Caco-2 (cell line): ENCODE data around the gene ZFAND2B. TPM values are rescaled to one million over a fixed set of nuclear protein-coding genes. Genes with fewer than 3 reads are reported as not detected.

Source experiments
- BruUV-seq: library from RNA; stranded (reverse); fragments of 400-500 nt; replicated peaks from 2 replicates; lab custom pipeline; 2021; lab: Mats Ljungman, UMichigan
- CTCF ChIA-PET: fragments of 300-600 bp; sonication (Branson Sonifier 250); formaldehyde crosslinking; loops from one replicate; lab custom pipeline; 2022; ENCODE audit warnings: antibody characterized with exemption; lab: Charles Lee
- POLR2A ChIA-PET: fragments of 300-600 bp; sonication (Branson Sonifier 250); formaldehyde crosslinking; loops from one replicate; lab custom pipeline; 2022; ENCODE audit warnings: antibody characterized with exemption; lab: Charles Lee
- DNase-seq, 2 experiments: peaks; one replicate each; pipeline versions ENCODE4 v3.0.0 to v3.0.0-alpha.2; 2020 to 2022
- H3K27me3 ChIP-seq: replicated peaks from 2 replicates; pipeline ENCODE4 v1.6.0; 2011; ENCODE audit warnings: low read length; ENCODE audit not compliant: control insufficient read depth, insufficient read depth
- H3K36me3 ChIP-seq: 2 replicates; pipeline ENCODE4 v1.5.1; 2011; ENCODE audit warnings: low read length; ENCODE audit not compliant: control insufficient read depth, insufficient read depth
- H3K4me1 ChIP-seq: fragments of 250-450 bp; sonication (Bioruptor Pico); 2 replicates; pipeline ENCODE4 v1.5.1; 2020; ENCODE audit warnings: mild to moderate bottlenecking
- H3K4me3 ChIP-seq: 2 replicates; pipeline ENCODE4 v1.5.1; 2011; ENCODE audit warnings: low read depth, mild to moderate bottlenecking, control low read depth, low read length
- H3K9me3 ChIP-seq: fragments of 250-450 bp; sonication (Bioruptor Pico); 2 replicates; pipeline ENCODE4 v1.5.1; 2020; ENCODE audit warnings: mild to moderate bottlenecking, moderate library complexity
- H3K27ac Mint-ChIP-seq: one replicate; pipeline ENCODE4 v1.8.0; 2022; ENCODE audit warnings: mixed read lengths; ENCODE audit not compliant: unreplicated experiment
- H3K27me3 Mint-ChIP-seq: one replicate; pipeline ENCODE4 v1.8.0; 2022; ENCODE audit warnings: mixed read lengths; ENCODE audit not compliant: insufficient read depth, unreplicated experiment
- H3K36me3 Mint-ChIP-seq: one replicate; pipeline ENCODE4 v1.8.0; 2022; ENCODE audit warnings: mild to moderate bottlenecking, mixed read lengths; ENCODE audit not compliant: insufficient read depth, unreplicated experiment
- H3K4me1 Mint-ChIP-seq: one replicate; pipeline ENCODE4 v1.8.0; 2022; ENCODE audit warnings: low read depth, mixed read lengths; ENCODE audit not compliant: unreplicated experiment
- H3K4me3 Mint-ChIP-seq: one replicate; pipeline ENCODE4 v1.8.0; 2022; ENCODE audit warnings: mild to moderate bottlenecking, moderate library complexity, mixed read lengths; ENCODE audit not compliant: unreplicated experiment
- H3K9me3 Mint-ChIP-seq: one replicate; pipeline ENCODE4 v1.8.0; 2022; ENCODE audit warnings: mixed read lengths; ENCODE audit not compliant: unreplicated experiment
- CTCF ChIP-seq, 2 experiments: fragments of 200-600 bp in 1 of 2; IDR thresholded peaks; 1 replicate in 1 of 2; 2 replicates in 1 of 2; pipeline versions ENCODE4 v1.5.1 to v1.8.0; 2011 to 2022; ENCODE audit warnings: antibody characterized with exemption in 1 of 2, control low read depth in 1 of 2, inconsistent platforms in 1 of 2, low read depth in 1 of 2, low read length in 1 of 2, mild to moderate bottlenecking in 1 of 2, moderate library complexity in 1 of 2; ENCODE audit not compliant: insufficient read depth in 1 of 2, severe bottlenecking in 1 of 2, unreplicated experiment in 1 of 2
- intact Hi-C: fragments of 100-400 bp; cut with micrococcal nuclease; formaldehyde crosslinking; loops from one replicate; pipeline ENCODE4 v1.10.0; 2022; ENCODE audit not compliant: unreplicated experiment
- total RNA-seq: library from RNA; stranded (reverse); gene quantifications from 2 replicates; pipeline ENCODE4 v1.2.3, GENCODE V29; 2022

Gene ZFAND2B
- total RNA-seq, 1 experiment from 2014 or later: 41.8 TPM

- POLR2A ChIA-PET: no interaction called here
- TF ChIP-seq CTCF (IDR thresholded peaks at IDR 0.05; ENCODE audit: insufficient read depth in 1 of 2, low read depth in 1 of 2, low read length in 1 of 2, severe bottlenecking in 1 of 2, unreplicated experiment in 1 of 2): no peak
- no peaks in the 10 kb centered on the region for H3K27me3 Mint-ChIP-seq
Observed at GRCh38 chr2:219184121-219184520, 22.5 kb upstream of the ZFAND2B start.

GRCh38 chr2:219186754-219187456, 19.7 kb upstream of the ZFAND2B start:
- peaks cover 1% of the 10 kb centered on the region; the same call in 1 of the 2 replicates for H3K36me3 ChIP-seq
- H3K4me3 Mint-ChIP-seq: no peak overlapping the region
- ChIA-PET CTCF (no interaction called here), POLR2A (no interaction called here)
- intact Hi-C loops: no loop called here
- no peak overlapping the region for H3K4me3 ChIP-seq
- BruUV-seq: no TSS peak
- H3K4me1 Mint-ChIP-seq: no peaks in the 10 kb centered on the region
- no peaks in the 10 kb centered on the region for H3K27me3 ChIP-seq
- no peaks in the 10 kb centered on the region for H3K4me1 ChIP-seq
- H3K36me3 Mint-ChIP-seq: peaks cover 10% of the 10 kb centered on the region
- H3K27me3 Mint-ChIP-seq: no peaks in the 10 kb centered on the region
- no peaks in the 10 kb centered on the region for H3K9me3 Mint-ChIP-seq
- H3K9me3 ChIP-seq: no peaks in the 10 kb centered on the region
- no peak overlapping the region for H3K27ac Mint-ChIP-seq
- TF ChIP-seq CTCF (IDR thresholded peaks at IDR 0.05; ENCODE audit: insufficient read depth in 1 of 2, low read depth in 1 of 2, low read length in 1 of 2, severe bottlenecking in 1 of 2, unreplicated experiment in 1 of 2): no peak
- DNase-seq: no peak

More at GRCh38 chr2:219184121-219184520, 22.5 kb upstream of the ZFAND2B start:
- Histone ChIP-seq H3K36me3 (peaks cover 6% of the 10 kb centered on the region), H3K4me1 (peaks cover 2% of the 10 kb centered on the region), H3K27me3 (no peaks in the 10 kb centered on the region), H3K4me3 (no peak overlapping the region), H3K9me3 (no peaks in the 10 kb centered on the region)
- intact Hi-C loops: no loop called here
- Mint-ChIP-seq H3K4me3 (no peak overlapping the region), H3K27ac (no peak overlapping the region), H3K9me3 (no peaks in the 10 kb centered on the region), H3K36me3 (peaks cover 20% of the 10 kb centered on the region), H3K4me1 (peaks cover 1% of the 10 kb centered on the region)
- no peak for DNase-seq
- no TSS peak for BruUV-seq
- CTCF ChIA-PET: no interaction called here

- intact Hi-C loops: no loop called here
- Mint-ChIP-seq H3K9me3 (no peaks in the 10 kb centered on the region), H3K27me3 (no peaks in the 10 kb centered on the region), H3K36me3 (no peaks in the 10 kb centered on the region), H3K4me3 (no peak overlapping the region), H3K4me1 (no peaks in the 10 kb centered on the region), H3K27ac (no peak overlapping the region)
- H3K4me3 ChIP-seq: no peak overlapping the region
- no TSS peak for BruUV-seq
- H3K36me3 ChIP-seq: no peaks in the 10 kb centered on the region
- TF ChIP-seq CTCF (IDR thresholded peaks at IDR 0.05; ENCODE audit: insufficient read depth in 1 of 2, low read depth in 1 of 2, low read length in 1 of 2, severe bottlenecking in 1 of 2, unreplicated experiment in 1 of 2): no peak
- DNase-seq: no peak
- H3K27me3 ChIP-seq: no peaks in the 10 kb centered on the region
- ChIA-PET CTCF (interaction anchor here (0.7 to 1.4 kb wide), 2 partner anchors 9 to 81 kb away, joined by 6 to 9 read pairs; partner anchors contain the start of genes DNAJB2 and ZFAND2B), POLR2A (interaction anchor here (0.6 to 0.7 kb wide), 2 partner anchors 52 to 128 kb away, joined by 3 to 7 read pairs; no protein-coding TSS in a partner anchor)
- H3K9me3 ChIP-seq: no peaks in the 10 kb centered on the region
- H3K4me1 ChIP-seq: no peaks in the 10 kb centered on the region
Observed at GRCh38 chr2:219197388-219197787, 9.2 kb upstream of the ZFAND2B start.
